Keratinocyte (primary cell): Measurements from ENCODE around the gene SH3PXD2A. TPM values are rescaled to one million over a fixed set of nuclear protein-coding genes. Genes with fewer than 3 reads are reported as not detected.

ENCODE experiments used
- DNase-seq: peaks from one replicate; pipeline ENCODE4 v3.0.0-alpha.2; 2011; ENCODE audit warnings: low read depth, missing footprints, low spot score
- FAIRE-seq: peaks from 2 replicates; lab custom pipeline; 2011; peaks lifted over from hg19 to GRCh38; lab: Jason Lieb, UNC
- H2AFZ ChIP-seq: 2 replicates; pipeline ENCODE4 v1.6.0; 2012; ENCODE audit warnings: low read length, control low read depth, inconsistent platforms; ENCODE audit not compliant: control insufficient read depth
- H3K27ac ChIP-seq: 2 replicates; pipeline ENCODE4 v1.5.1; 2011; ENCODE audit warnings: low read length; ENCODE audit not compliant: control insufficient read depth, insufficient read depth
- H3K27me3 ChIP-seq: 3 replicates; pipeline ENCODE4 v1.6.0; 2011; ENCODE audit warnings: low read length; ENCODE audit not compliant: control insufficient read depth, insufficient read depth; ENCODE audit errors: extremely low read depth
- H3K36me3 ChIP-seq, 2 experiments: 2 replicates in 1 of 2; 3 replicates in 1 of 2; pipeline ENCODE4 v1.5.1; 2011; ENCODE audit warnings: low read length in 2 of 2, mild to moderate bottlenecking in 1 of 2; ENCODE audit not compliant: control insufficient read depth in 2 of 2, insufficient read depth in 2 of 2; ENCODE audit errors: extremely low read depth in 1 of 2
- H3K4me1 ChIP-seq: 3 replicates; pipeline ENCODE4 v1.5.1; 2011; ENCODE audit warnings: low read length; ENCODE audit not compliant: control insufficient read depth, insufficient read depth; ENCODE audit errors: extremely low read depth
- H3K4me2 ChIP-seq: 3 replicates; pipeline ENCODE4 v1.6.0; 2011; ENCODE audit warnings: low read depth, low read length; ENCODE audit not compliant: control insufficient read depth, insufficient read depth; ENCODE audit errors: extremely low read depth
- H3K4me3 ChIP-seq, 3 experiments: fragments of 200-600 bp in 1 of 3; sonication (generic) in 1 of 3; 2 replicates in 2 of 3; 3 replicates in 1 of 3; pipeline ENCODE4 v1.5.1; 2011 to 2016; ENCODE audit warnings: low read length in 3 of 3, mild to moderate bottlenecking in 3 of 3, control low read depth in 2 of 3, inconsistent platforms in 1 of 3, low read depth in 1 of 3, mixed read lengths in 1 of 3, mixed run types in 1 of 3, moderate library complexity in 1 of 3; ENCODE audit not compliant: control insufficient read depth in 2 of 3, insufficient read depth in 2 of 3; ENCODE audit errors: extremely low read depth in 1 of 3
- H3K79me2 ChIP-seq: 2 replicates; pipeline ENCODE4 v1.6.0; 2012; ENCODE audit warnings: low read length; ENCODE audit not compliant: control insufficient read depth, insufficient read depth
- H3K9ac ChIP-seq: 3 replicates; pipeline ENCODE4 v1.6.0; 2011; ENCODE audit warnings: low read length; ENCODE audit not compliant: control insufficient read depth, insufficient read depth; ENCODE audit errors: extremely low read depth
- H3K9me1 ChIP-seq: 3 replicates; pipeline ENCODE4 v1.6.0; 2011; ENCODE audit warnings: low read length; ENCODE audit not compliant: control insufficient read depth, insufficient read depth; ENCODE audit errors: extremely low read depth
- H3K9me3 ChIP-seq: 2 replicates; pipeline ENCODE4 v1.5.1; 2012; ENCODE audit warnings: low read depth, low read length; ENCODE audit not compliant: control insufficient read depth
- H4K20me1 ChIP-seq: 3 replicates; pipeline ENCODE4 v1.6.0; 2011; ENCODE audit warnings: low read length; ENCODE audit not compliant: control insufficient read depth, insufficient read depth; ENCODE audit errors: extremely low read depth
- EZH2 ChIP-seq: IDR thresholded peaks from one replicate; pipeline ENCODE4 v1.6.1; 2012; ENCODE audit warnings: inconsistent platforms, mild to moderate bottlenecking, low read length, moderate library complexity
- dilution Hi-C: fragments of 300-500 bp; cut with MboI; formaldehyde crosslinking; loops from one replicate; pipeline ENCODE4 v1.7.0; 2020; ENCODE audit warnings: low sequenced_read_pairs; ENCODE audit not compliant: extremely low pct_ligation_motif_present
- polyA plus RNA-seq, 5 experiments: library from polyadenylated mRNA; depleted of rRNA in 3 of 5; stranded (reverse) in 3 of 5; stranded (forward) in 1 of 5; unstranded in 1 of 5; fragments of >200 nt; gene quantifications; 1 replicate in 1 of 5; 2 replicates in 3 of 5; 3 replicates in 1 of 5; pipeline versions ENCODE4 v1.2.1 to v1.2.3, GENCODE V29; 2011 to 2012; ENCODE audit warnings: missing spikeins in 2 of 5, low read depth in 1 of 5, low replicate concordance in 1 of 5
- TF ChIP-seq, protein P1 (sequence below), 3 experiments: IDR thresholded peaks in 1 of 3; conservative IDR thresholded peaks in 1 of 3; optimal IDR thresholded peaks in 1 of 3; 2 replicates in 2 of 3; 3 replicates in 1 of 3; pipeline versions ENCODE3 to v1.5.1; 2011; ENCODE audit warnings: low read length in 3 of 3, mild to moderate bottlenecking in 3 of 3, moderate library complexity in 2 of 3, control low read depth in 1 of 3, inconsistent platforms in 1 of 3; ENCODE audit not compliant: insufficient read depth in 2 of 3; ENCODE audit errors: extremely low read depth in 1 of 3

The SH3PXD2A gene
- polyA plus RNA-seq, 1 donor (not counting 4 experiments of a cell fraction or from before 2014, with no cell fraction given) = 33.9 TPM

DNA sequence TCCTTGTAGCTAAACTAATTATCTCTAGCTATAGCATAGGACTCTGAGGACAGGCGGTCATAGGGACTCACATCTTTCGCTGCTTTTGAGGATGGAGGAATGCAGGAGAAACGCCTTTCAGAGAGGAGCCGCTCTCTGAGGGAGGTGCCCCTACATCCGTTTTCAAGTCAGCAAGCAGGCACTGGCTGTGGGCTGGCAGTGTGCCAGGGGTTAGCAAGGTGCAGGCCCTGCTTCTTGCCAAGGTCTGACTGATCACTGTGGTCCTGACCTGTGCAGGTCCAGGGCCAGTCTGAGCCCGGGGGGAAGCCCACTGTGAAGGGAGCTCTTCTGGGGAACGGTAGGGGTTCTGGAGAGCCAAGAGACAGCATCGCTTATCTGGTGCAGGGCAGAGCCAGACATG is 89.4 kb downstream of the SH3PXD2A start:
- no peak for DNase-seq
- H3K36me3 ChIP-seq = peaks cover 26 to 61% of the 10 kb centered on the region in 2 experiments
- H4K20me1 ChIP-seq = no peaks in the 10 kb centered on the region
- no peak overlapping the region for H3K9ac ChIP-seq
- H2AFZ ChIP-seq = no peak overlapping the region
- dilution Hi-C loops = no loop called here
- no peak overlapping the region for H3K4me3 ChIP-seq
- H3K27me3 ChIP-seq = no peaks in the 10 kb centered on the region
- no peak for FAIRE-seq
- peaks cover 11% of the 10 kb centered on the region for H3K9me1 ChIP-seq
- H3K4me2 ChIP-seq = peak overlapping the region; percentile 25
- no peaks in the 10 kb centered on the region for H3K9me3 ChIP-seq
- H3K79me2 ChIP-seq = peaks cover 79% of the 10 kb centered on the region
- H3K27ac ChIP-seq = peak overlapping the region; percentile 36
- TF ChIP-seq, protein P1, sequence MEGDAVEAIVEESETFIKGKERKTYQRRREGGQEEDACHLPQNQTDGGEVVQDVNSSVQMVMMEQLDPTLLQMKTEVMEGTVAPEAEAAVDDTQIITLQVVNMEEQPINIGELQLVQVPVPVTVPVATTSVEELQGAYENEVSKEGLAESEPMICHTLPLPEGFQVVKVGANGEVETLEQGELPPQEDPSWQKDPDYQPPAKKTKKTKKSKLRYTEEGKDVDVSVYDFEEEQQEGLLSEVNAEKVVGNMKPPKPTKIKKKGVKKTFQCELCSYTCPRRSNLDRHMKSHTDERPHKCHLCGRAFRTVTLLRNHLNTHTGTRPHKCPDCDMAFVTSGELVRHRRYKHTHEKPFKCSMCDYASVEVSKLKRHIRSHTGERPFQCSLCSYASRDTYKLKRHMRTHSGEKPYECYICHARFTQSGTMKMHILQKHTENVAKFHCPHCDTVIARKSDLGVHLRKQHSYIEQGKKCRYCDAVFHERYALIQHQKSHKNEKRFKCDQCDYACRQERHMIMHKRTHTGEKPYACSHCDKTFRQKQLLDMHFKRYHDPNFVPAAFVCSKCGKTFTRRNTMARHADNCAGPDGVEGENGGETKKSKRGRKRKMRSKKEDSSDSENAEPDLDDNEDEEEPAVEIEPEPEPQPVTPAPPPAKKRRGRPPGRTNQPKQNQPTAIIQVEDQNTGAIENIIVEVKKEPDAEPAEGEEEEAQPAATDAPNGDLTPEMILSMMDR (optimal IDR thresholded peaks at IDR 0.05 in 1 of 3, IDR thresholded peaks at IDR 0.05 in 1 of 3, conservative IDR thresholded peaks at IDR 0.05 in 1 of 3; ENCODE audit: extremely low read depth in 1 of 3, insufficient read depth in 2 of 3, low read length in 3 of 3) = no peak
- H3K4me1 ChIP-seq = peaks cover 74% of the 10 kb centered on the region

DNA sequence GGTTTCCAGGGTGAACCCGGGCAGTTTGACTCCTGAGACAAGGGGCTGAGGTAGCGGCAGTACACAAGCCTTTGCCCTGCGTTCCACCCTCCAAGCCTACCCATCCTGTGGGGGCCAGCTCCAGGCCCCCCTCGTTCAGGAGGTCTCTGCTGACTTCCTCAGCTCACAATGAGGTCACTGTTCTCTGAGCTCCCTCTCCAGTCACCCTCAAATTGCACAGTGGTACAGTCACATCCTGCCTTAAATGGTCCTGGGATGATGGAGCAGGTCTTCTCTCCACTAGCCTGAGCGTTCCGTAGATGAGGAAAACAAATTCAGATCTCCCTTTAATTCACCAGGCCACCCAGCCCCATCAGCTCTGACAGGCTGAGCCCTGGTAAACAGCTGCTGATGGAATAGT is 90.2 kb downstream of the SH3PXD2A start:
- Histone ChIP-seq H3K36me3 (peaks cover 26 to 58% of the 10 kb centered on the region in 2 experiments), H3K27ac (peak overlapping the region; percentile 36), H3K9me3 (no peaks in the 10 kb centered on the region), H2AFZ (no peak overlapping the region), H3K9ac (no peak overlapping the region), H3K4me1 (peaks cover 77% of the 10 kb centered on the region), H3K4me2 (no peak overlapping the region), H3K27me3 (no peaks in the 10 kb centered on the region), H3K9me1 (peaks cover 11% of the 10 kb centered on the region), H4K20me1 (no peaks in the 10 kb centered on the region), H3K4me3 (no peak overlapping the region), H3K79me2 (peaks cover 73% of the 10 kb centered on the region)
- DNase-seq = no peak
- dilution Hi-C loops = no loop called here
- TF ChIP-seq EZH2 = no peak
- TF ChIP-seq, protein P1 (optimal IDR thresholded peaks at IDR 0.05 in 1 of 3, IDR thresholded peaks at IDR 0.05 in 1 of 3, conservative IDR thresholded peaks at IDR 0.05 in 1 of 3; ENCODE audit: extremely low read depth in 1 of 3, insufficient read depth in 2 of 3, low read length in 3 of 3) = no peak
- FAIRE-seq = peak; percentile 67
